ENCODE measurements around the gene MDN1.

DNA sequence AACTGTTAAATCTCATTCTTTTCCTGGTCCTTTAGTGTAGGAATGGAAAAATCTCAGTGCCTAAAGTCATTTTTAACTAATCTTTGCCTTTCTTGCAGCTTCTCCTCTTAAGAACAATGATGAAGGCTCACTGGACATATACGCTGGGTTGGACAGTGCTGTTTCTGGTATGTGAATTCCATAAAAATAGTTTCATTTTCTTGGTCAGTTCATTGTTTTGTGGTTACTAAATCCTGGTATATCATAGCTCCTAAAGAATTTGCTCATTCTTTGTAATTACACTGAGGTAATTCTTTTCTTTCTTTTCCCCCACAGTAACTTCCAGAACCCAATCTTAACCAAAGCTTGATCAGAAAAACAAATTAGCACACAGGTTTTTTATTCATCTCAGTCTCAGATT, 33.5 kb upstream of the MDN1 start:
- TF ChIP-seq, protein P1, sequence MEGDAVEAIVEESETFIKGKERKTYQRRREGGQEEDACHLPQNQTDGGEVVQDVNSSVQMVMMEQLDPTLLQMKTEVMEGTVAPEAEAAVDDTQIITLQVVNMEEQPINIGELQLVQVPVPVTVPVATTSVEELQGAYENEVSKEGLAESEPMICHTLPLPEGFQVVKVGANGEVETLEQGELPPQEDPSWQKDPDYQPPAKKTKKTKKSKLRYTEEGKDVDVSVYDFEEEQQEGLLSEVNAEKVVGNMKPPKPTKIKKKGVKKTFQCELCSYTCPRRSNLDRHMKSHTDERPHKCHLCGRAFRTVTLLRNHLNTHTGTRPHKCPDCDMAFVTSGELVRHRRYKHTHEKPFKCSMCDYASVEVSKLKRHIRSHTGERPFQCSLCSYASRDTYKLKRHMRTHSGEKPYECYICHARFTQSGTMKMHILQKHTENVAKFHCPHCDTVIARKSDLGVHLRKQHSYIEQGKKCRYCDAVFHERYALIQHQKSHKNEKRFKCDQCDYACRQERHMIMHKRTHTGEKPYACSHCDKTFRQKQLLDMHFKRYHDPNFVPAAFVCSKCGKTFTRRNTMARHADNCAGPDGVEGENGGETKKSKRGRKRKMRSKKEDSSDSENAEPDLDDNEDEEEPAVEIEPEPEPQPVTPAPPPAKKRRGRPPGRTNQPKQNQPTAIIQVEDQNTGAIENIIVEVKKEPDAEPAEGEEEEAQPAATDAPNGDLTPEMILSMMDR (IDR thresholded peaks at IDR 0.05), result no peak
- no peak for TF ChIP-seq POLR2AphosphoS5 (IDR thresholded peaks at IDR 0.05)
- no peak for TF ChIP-seq EP300 (IDR thresholded peaks at IDR 0.05)
- TF ChIP-seq POLR2A (IDR thresholded peaks at IDR 0.05; ENCODE audit: low read depth), result no peak

All from esophagus muscularis mucosa (tissue), 4 donors.